HG03558 (cell line): Measurements from ENCODE around the gene LKAAEAR1.

Experiments used
- ATAC-seq: cut with Tn5 transposase; IDR thresholded peaks from one replicate; pipeline ENCODE4 v1.9.1; 2021; ENCODE audit warnings: moderate number of reproducible peaks; ENCODE audit not compliant: unreplicated experiment; ENCODE audit errors: extremely low read depth

LKAAEAR1 gene

DNA sequence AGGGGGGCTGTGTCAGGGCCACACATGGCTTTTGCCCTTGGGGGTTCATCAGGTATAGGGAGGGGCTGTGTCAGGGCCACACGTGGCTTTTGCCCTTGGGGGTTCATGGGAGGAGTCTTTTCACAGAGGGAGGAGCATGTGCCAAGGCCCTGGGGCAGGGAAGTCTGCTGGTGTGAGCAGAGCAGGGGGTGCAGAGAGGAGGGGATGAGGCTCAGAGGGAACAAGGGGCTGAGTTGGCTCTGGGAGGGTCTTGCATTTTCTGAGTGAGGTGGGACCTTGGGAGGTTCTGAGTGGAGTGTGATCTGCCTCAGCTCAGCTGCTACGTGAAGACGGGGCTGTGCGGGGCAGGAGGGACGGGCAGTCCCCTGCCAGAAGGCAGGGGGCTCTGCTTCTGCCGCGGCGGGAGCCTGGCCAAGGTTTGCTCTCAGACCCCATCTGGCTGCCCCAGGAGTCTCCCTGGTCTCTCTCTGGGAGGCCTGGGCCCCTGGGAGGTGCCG lies 28.8 kb downstream of the LKAAEAR1 start:
- no peak for ATAC-seq

DNA sequence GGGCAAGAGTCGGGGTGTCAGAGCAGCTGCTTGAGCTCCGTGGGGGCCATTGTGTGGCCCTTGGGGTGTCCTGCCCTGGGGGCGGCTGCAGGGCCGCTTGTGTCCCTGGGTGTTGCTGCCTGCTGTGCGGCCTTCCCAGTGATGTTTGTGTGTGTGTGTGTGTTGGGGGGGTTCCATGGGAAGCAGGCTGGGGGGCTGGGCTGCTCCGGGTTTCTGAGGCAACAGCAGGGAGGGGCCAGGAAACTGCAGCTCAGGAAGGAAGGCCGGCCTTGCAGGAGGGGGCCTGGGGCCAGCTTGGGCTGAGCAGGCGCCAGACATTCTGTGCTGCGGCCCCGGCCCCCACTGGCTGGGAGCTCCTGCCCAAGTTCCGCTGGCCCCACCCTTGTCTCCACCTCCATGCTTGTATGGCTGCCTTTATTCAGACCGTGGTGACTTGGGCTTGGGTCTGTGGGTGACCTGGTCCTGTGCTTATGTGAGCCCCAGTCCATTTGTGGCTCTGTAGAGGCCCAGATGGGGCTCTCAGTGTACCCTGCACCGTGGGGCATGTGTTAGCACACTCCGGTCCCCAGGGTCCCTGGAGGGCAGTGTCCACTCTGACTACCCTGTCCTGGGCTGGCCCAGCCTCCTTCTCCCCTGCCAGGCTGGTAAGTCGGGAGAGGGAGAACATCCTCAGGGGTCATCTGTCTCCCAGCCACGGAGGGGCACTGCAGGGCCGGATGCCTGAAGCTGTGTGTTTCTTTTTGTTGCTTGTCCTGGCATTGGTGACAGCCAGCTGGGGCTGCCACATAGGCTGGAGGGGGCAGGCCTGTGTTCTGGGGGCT lies 30.1 kb downstream of the LKAAEAR1 start:
- ATAC-seq = no peak

DNA sequence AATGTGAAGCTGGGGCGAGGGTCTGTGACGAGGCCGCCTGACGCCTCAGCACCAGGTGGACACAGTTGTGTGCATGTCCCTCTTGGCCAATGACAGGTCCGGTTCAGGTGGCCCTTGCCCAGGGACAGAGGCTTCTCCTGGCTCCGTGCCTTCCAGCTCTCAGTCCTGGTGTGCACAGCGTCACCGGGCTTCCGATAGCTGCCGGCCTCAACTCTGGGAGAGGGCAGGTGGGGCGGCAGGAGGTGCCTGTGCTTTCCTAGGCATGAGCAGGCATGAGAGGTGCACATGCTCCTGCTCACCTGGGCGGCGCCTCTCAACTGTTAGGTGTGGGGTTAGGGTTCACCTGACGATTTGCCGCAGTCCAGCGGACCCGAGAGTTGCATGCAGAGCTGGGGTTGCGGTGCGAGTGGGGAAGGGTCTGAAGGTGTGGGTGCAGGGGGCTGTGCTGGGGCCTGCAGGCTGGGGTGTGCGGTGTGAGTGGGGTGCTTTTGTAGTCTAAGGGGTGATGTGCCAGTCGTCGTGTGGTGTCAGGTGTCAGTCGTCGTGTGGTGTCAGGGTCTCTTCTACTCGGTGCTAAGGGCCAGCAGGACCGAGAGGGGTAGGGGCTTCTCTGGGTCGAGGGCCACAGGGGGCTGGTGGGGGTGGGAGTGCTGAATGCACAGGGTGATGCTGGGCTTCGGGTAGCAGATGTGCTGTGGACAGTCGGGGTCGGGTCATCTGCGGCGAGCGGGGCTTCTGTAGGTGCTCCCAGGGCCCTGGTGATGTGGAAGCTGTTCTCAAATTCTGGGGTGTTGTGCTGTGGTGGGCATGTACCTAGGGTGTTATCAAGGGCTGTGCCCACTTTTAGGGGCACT lies 31.0 kb downstream of the LKAAEAR1 start:
- ATAC-seq = no peak

DNA sequence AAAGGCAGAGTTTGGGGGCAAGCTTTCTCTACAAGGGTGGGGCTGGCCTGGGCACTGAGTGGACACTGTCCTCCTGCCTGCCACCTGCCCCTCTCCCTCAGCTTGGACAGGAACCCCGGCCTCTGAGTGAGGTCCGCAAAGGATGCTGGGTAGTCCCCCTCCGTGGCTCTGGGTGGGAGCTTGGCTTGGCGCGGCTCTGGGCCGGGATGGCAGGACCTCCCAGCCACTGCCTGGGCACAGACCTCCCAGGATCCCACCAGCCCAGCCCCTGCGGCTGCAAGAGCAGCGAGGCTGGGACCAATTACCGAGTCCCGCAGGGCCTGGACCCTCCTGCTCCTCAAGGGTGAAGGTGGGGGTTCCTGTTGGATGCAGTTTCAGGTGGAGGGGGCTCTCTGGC lies 31.9 kb downstream of the LKAAEAR1 start:
- no peak for ATAC-seq

DNA sequence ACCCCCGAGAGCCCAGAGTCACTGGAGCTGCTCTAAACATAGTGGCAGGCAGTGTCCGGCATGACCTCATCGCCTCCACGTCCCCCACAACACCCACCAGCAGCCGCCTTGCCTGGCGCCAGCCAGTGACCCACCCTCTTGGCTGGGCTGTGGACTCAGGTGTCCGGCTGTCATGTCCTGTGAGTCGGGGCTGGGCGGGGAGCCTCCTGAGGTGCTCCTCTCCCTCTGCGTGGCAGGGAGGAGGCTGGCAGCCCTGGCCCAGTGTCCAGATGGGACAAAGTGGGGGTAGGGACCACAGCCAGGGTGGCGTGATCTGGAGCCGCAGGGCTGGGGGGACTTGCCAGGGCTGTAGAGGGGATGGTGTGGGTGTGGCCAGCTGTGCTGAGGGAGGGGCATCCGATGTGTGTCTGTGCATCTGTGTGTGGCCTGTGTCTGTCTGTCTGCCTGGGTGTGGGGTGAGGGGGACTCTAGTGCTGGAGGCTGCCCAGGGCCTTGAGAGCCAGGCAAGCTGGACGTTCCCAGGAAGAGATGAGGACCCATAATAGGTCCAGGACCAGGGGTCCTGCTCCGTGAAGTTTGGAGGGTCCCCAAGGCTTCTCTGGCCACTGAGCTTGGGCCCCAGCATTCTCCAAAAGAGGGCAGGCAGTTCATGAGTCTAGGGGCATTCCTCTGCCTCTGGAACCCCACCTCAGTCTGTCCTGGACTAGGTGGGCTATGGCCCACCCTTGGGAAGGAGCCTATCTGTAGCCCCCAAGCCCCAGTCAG lies 32.5 kb downstream of the LKAAEAR1 start:
- ATAC-seq = no peak

DNA sequence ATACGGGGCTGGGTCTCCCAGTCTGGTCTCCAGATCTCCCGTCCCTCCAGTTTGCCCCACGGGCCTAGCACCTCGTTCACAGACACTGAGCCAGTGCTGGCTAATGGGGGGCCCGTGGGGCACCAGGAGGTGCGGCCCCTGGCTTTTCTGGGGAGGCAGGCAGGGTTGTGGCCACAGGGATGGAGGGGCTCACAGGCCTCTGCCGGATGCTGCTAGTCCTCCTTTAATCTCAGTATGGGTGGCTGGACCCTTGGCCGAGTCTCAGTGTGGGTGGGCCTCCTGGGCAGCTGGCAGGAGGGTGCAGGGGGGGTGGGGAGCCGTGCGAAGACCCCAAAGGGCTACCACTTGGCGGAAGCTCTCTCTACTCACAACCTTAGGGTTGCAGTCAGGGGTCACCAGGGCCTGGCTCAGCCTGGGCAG lies 33.2 kb downstream of the LKAAEAR1 start:
- no peak for ATAC-seq

DNA sequence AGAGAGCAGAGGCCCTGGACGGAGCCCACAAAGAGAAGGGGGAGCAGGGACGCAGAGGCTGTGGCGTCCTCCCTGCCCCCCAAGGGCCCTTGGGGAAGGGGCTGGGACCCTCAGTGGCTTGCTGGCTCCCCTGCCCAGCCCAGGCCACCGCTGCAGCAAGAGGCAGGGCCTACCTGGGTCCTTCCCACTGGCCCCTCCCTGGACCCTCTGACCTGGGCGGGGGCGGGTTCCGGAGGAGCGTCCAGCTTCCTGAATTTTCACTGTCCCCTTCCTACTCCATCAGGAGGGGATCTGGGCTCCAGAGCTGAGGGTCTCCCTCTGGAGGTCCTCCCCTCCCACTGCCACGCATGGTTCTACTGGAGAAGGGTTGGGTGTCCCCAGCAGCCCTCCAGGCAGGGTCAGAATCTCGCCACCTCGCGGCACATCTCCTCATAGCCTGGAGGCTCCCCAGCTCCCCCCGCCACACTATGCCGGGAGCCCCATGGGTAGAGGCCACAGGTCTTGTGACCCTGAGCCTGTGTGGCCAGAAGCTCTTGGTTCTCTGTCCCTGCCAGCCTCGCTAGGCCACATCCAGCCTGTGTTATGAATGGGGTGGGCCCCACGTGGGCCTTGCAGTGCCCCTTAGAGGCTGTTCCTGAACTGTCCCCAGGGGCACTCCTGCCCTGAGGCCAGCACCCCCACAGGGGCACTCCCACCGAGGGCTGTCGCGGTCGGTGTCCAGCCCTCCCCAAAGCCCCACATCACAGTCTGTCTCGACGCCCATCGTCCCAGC lies 33.8 kb downstream of the LKAAEAR1 start:
- no peak for ATAC-seq

DNA sequence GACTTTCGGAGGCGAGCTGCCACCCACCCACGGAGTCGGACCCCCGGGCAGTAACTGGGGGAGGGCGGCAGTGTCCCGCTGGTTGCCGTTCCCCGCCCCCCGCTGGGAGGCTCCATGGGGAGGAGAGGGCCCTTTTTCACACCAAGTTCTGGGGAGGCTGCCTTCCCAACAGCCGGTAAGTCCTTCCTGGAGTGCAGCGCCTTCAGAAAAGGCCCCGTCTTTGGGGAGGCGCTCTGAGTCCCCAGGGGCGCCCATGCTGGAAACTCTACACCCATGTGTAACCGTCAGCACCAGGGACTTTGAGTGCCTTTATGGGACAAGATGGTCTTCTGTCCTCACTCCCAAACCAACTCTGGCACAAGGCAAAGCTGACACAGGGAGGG lies 34.3 kb downstream of the LKAAEAR1 start:
- no peak for ATAC-seq

DNA sequence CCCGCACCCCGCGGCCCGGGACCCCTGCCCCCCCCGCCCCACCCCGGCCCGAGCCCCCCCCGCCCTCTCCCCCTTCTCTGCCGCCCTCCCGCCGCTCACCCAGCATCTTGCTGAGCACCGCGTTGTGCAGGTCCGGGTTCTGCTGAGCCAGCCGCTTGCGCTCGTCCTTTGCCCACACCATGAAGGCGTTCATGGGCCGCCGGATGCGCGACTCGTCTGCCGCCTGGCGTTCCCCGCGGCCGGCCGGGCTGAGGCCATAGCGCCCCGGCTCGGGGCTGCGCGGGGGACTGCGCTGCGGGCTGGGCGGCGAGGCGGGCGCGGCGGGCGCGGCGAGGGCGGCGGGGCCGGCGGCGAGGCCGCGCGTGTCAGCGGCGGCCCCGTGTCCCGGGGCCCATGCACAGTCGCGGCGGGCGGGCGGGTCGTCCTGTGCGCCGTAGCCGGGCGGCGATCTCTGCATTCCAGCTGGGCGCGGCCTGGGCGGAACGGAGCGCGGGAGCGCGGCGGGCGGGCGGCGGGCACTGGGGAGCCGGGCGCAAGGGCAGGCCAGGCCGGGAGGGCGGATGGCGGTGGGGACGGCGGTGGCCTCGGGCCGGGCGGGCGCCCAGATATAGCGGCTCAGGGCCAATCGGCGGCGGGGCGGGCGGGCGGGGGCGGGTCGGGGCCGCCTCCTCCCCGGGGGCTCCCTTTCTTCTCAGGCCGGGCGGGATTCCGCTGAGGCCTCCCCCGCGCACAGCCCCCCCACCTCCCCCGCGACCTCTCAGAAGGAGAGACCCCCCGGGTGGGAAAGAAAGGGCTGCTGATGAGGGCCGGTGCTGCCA lies 34.9 kb downstream of the LKAAEAR1 start, which contains the start of gene SOX18:
Gene SOX18 (minus strand): TSS at position 580 of the 818 bp plus-strand sequence. CDS start 123 bp downstream, at position 457.
- no peak for ATAC-seq

DNA sequence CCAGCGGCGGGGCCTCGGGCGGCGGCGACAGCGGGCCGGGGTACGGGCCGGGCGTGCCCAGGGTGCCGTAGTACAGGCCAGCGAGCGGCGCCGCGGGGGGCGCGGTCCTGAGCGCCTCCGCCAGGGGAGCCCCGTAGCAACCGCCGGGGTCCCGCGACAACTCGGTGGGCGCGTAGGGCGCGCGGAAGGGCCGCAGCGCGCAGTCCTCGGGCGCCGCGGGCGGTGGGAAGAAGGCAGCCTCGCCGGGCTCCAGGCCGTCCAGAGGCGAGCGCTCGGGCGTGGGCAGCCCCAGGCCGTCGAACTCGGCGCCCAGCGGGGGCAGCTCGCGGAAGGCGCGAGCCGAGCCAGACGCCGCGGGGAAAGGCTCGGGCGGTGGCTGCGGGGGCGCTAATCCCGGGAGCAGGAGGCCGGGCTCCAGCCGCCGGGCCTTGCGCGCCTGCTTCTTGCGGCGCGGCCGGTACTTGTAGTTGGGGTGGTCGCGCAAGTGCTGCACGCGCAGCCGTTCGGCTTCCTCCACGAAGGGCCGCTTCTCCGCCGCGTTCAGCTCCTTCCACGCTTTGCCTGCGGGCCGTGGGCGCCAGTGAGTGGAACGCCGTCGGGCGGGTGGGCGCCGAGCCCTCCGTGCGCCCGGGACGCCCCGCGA lies 35.7 kb downstream of the LKAAEAR1 start:
- no peak for ATAC-seq

DNA sequence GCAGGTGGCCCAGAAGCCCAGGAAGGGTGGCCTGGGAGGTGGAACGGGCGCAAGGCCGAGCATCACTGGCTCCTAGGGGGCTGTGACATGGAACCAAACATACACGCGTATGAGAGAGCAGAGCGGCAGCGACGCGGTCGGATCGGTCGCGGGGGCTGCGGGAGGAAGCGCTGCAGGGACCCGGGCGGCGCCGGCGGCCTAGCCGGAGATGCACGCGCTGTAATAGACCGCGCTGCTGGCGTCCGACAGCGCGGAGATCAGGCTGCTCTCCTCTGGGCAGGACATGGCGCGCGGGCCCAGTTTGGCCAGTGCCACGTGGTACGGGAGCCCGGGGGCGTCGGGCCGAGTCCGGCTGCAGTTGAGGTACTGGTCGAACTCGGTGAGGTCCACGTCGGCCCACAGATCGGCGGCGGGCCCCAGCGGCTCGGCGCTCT lies 36.2 kb downstream of the LKAAEAR1 start:
- ATAC-seq = no peak

DNA sequence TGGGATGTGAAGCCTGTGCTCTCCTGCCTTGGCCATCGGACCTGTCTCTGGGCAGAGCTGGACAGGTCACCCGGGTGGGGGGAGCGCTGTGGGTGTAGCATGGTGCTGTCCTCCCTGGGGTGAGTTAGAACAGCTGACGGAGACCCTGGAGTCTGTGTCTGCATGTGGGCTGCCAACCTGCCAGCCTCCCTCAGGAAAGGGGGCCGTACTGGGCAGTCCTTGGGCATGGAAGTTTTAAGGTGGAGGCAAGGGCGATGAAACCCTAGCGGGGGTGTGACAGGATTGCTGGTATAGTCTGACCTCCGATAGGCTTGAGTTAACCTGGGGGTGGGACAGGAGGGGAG lies 37.2 kb downstream of the LKAAEAR1 start:
- ATAC-seq = no peak

DNA sequence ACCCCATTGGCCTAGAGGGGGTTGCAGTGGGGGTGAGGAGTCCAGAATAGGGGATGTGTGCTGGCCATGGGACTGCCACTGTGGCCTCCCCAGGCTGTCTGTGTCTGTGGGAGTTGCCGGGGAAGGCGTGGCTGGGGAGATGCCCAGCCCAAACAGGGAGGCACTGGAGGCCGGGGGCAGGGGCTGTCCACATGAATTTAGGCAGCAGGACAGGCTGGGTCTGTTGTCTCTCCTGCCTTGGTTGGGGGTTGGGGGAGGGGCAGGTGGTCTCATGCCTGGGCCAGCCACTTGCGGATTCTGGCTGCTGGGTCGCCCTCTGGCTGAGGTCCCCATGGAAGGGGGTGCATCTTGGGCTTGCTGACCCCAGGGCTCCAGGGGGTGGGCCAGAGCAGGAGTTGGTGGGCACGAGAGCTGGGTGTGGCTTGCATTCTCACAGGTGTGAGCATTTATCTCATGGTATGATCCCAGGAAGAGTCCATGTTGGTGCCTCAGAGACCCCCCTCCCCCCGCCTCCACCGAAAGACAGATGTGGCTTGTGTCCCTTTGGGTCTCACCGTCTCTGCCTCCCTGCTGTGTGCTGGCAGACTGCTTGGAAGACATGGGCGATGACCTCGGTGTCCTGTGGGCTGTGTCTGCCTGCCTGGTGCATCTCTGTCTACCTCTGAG lies 38.7 kb downstream of the LKAAEAR1 start:
- no peak for ATAC-seq

DNA sequence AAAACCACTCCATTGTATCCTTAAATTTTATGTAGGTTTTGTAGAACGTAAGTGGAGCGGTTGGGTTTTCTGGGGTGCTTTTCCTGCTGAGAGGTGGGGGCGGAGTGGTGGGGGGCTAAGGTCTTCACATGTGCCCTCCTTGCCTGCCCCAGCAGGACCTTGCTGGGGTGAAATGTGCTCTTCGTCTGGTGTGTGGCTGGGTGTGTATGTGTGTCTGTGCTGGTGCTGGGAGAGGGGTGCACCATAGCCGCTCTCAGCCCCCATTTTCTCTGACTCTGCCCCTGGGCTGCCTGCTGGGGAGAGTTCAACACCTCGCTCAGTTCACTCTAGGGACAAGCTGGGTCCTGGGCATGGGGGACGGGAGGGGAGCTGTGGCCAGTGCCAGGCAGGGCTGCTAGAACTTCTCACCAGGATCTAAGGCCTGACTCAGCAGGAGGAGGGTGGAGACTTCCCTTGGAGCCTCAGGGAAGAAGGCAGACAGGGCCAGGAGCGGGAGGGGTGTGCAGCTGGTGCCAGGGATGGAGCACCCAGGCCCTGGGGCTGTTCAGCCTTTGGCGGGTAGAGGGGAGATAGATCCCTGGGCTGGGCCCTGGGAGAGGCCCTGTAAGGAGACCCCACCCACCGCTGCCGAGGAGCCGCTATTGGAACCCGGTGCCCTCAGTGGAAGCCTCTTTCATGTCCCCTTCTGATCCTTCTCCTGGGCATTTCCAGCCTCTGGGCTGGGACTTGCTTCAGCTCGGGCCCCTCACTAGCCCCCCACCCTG lies 39.5 kb downstream of the LKAAEAR1 start:
- no peak for ATAC-seq

DNA sequence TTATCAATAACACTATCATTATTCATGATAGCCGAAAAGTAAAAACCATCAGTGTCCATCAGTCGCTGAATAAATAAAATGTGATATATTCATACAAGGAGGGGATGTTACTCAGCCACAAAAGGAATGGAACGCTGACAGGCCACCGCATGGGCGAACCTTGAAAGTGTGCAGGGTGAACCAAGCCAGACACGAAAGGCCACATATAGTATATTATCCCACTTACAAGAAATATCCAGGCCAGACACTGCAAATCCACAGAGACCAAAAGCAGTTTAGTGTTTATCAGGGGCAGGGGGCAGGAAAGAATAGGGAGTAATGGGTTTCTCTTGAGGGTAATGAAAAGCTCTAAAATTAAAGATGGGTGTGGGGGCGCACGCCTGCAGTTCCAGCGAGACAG lies 40.4 kb downstream of the LKAAEAR1 start:
- no peak for ATAC-seq

DNA sequence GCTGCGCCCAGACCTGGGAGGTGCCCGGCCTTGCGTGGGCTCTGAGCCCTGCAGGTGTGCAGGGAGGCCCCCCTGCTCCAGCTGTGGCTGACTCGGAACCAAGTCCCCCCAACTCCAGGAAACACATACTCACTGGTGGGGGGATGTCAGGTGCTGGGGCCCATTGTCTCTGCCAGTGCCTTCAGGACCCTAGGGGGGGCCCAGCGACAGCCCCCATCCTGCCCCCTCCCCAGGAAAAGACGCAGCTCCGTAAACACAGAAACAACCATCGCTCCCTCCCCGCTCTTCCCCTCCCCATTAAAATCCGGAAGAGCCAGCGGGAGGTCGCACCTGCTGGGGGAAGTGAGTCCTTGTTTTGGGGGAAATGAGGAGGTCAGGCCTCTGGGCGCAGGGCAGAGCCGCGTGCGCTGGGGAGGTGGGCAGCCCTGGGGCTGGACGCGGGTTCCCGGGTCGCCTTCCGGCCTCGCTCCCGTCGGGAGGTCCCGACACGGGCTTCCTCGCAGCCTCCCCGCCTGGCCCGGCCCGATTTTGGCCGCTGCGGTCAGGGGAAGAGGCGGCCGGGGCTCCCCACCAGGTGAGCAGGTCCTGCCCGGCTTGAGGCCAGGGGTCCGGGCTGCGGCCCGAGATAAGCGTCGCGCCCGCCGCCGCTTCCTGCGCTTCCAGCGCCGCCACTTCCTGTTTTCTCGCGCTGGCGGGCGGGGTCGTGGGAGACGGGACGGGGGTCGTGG lies 42.0 kb downstream of the LKAAEAR1 start:
- ATAC-seq = no peak

DNA sequence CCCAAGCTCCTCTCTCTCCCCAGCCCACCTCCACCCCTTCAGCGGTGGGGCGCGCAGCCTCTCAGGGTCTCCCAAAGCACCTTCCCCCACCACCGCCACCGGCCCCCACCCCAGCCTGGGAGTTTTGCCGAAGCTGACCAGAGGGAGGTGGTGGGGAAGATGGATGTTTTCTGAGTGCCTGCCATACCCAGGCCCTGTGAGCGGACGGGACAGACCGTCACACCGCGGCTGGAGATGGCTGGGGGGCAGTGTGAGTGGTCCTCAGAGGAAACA lies 42.5 kb downstream of the LKAAEAR1 start:
- no peak for ATAC-seq
